HCT116 (cell line): Measurements from ENCODE around the gene TOLLIP. TPM values are rescaled to one million over a fixed set of nuclear protein-coding genes. Genes with fewer than 3 reads are reported as not detected.

ENCODE experiments used
- ATAC-seq: fragments of 200-7000 bp; cut with Tn5 transposase; 2 replicates; pipeline ENCODE4 v1.9.1; 2020; ENCODE audit warnings: mild to moderate bottlenecking, moderate library complexity
- BruUV-seq: library from RNA; stranded (reverse); fragments of 400-500 nt; replicated peaks from 2 replicates; lab custom pipeline; 2021; lab: Mats Ljungman, UMichigan
- CTCF ChIA-PET: fragments of 300-600 bp; sonication (Branson Sonifier 250); formaldehyde crosslinking; loops from one replicate; lab custom pipeline; 2021; ENCODE audit warnings: antibody characterized with exemption; lab: Charles Lee
- POLR2A ChIA-PET: fragments of 300-600, 350-600 bp; sonication (Branson Sonifier 250); formaldehyde crosslinking; loops from one replicate; lab custom pipeline; 2021; ENCODE audit warnings: antibody characterized with exemption; lab: Charles Lee
- RAD21 ChIA-PET, 2 experiments: fragments of 300-600 bp; sonication (Branson Sonifier 250); formaldehyde crosslinking; loops; one replicate each; lab custom pipeline; 2023; ENCODE audit warnings: low total read pairs in 2 of 2; ENCODE audit not compliant: uncharacterized antibody in 2 of 2, unreplicated experiment in 2 of 2, low non-redundant PET in 1 of 2; lab: Charles Lee
- DNase-seq: peaks from one replicate; pipeline ENCODE4 v3.0.0-alpha.2; 2010; ENCODE audit warnings: low read depth, low spot score
- H2AFZ ChIP-seq: fragments of 200-600 bp; shearing (Covaris generic), sonication (generic); 2 replicates; pipeline ENCODE4 v1.6.1; 2017; ENCODE audit warnings: low read depth, mixed run types, mixed read lengths, antibody characterized with exemption, low read length; ENCODE audit not compliant: poor library complexity, severe bottlenecking
- H3K27ac ChIP-seq: 2 replicates; pipeline ENCODE4 v1.5.1; 2012; ENCODE audit warnings: low read depth, low read length
- H3K27me3 ChIP-seq: fragments of 200-600 bp; sonication (generic); 2 replicates; pipeline ENCODE4 v1.6.1; 2016; ENCODE audit warnings: mixed run types, low read length, mixed read lengths; ENCODE audit not compliant: insufficient read depth
- H3K36me3 ChIP-seq, 2 experiments: fragments of 200-500 bp in 1 of 2; fragments of 200-600 bp in 1 of 2; sonication (Bioruptor generic) in 1 of 2; sonication (generic) in 1 of 2; 2 replicates each; pipeline versions ENCODE4 v1.5.1 to v1.6.1; 2014 to 2016; ENCODE audit warnings: low read length in 2 of 2, inconsistent platforms in 1 of 2, mixed read lengths in 1 of 2, mixed run types in 1 of 2; ENCODE audit not compliant: insufficient read depth in 2 of 2, control insufficient read depth in 1 of 2
- H3K4me1 ChIP-seq, 2 experiments: fragments of 200-600 bp in 1 of 2; sonication (generic) in 1 of 2; 2 replicates each; pipeline versions ENCODE4 v1.5.1 to v1.6.1; 2012 to 2017; ENCODE audit warnings: low read length in 2 of 2, inconsistent platforms in 1 of 2, mild to moderate bottlenecking in 1 of 2, mixed read lengths in 1 of 2, mixed run types in 1 of 2, moderate library complexity in 1 of 2; ENCODE audit not compliant: insufficient read depth in 2 of 2, control insufficient read depth in 1 of 2
- H3K4me2 ChIP-seq: fragments of 200-600 bp; sonication (generic); 2 replicates; pipeline ENCODE4 v1.6.1; 2017; ENCODE audit warnings: mixed run types, low read length, mixed read lengths
- H3K4me3 ChIP-seq, 2 experiments: fragments of 200-600 bp in 1 of 2; sonication (generic) in 1 of 2; replicated peaks in 1 of 2; 2 replicates each; pipeline ENCODE4 v1.5.1; 2011 to 2016; ENCODE audit warnings: low read length in 2 of 2, control low read depth in 1 of 2, low read depth in 1 of 2, mild to moderate bottlenecking in 1 of 2, mixed read lengths in 1 of 2, mixed run types in 1 of 2
- H3K79me2 ChIP-seq: fragments of 200-600 bp; sonication (generic); 2 replicates; pipeline ENCODE4 v1.6.1; 2017; ENCODE audit warnings: mild to moderate bottlenecking, mixed run types, low read length, moderate library complexity, mixed read lengths; ENCODE audit not compliant: insufficient read depth
- H3K9ac ChIP-seq: fragments of 200-600 bp; sonication (generic); 2 replicates; pipeline ENCODE4 v1.6.1; 2016; ENCODE audit warnings: low read length, mixed read lengths
- H3K9me2 ChIP-seq: fragments of 200-600 bp; sonication (generic), shearing (Covaris generic); 2 replicates; pipeline ENCODE4 v1.6.1; 2017; ENCODE audit warnings: mixed run types, mild to moderate bottlenecking, moderate library complexity; ENCODE audit not compliant: insufficient read depth
- H3K9me3 ChIP-seq, 2 experiments: fragments of 200-500 bp in 1 of 2; fragments of 200-600 bp in 1 of 2; sonication (Bioruptor generic) in 1 of 2; sonication (generic) in 1 of 2; 2 replicates each; pipeline ENCODE4 v1.6.1; 2014 to 2017; ENCODE audit warnings: low read length in 2 of 2, mixed read lengths in 2 of 2, inconsistent platforms in 1 of 2, low read depth in 1 of 2, mild to moderate bottlenecking in 1 of 2, mixed run types in 1 of 2, moderate library complexity in 1 of 2; ENCODE audit not compliant: control insufficient read depth in 1 of 2, insufficient read depth in 1 of 2
- H4K20me1 ChIP-seq: fragments of 200-600 bp; sonication (generic), shearing (Covaris generic); 2 replicates; pipeline ENCODE4 v1.6.1; 2017; ENCODE audit warnings: mixed run types, mild to moderate bottlenecking, moderate library complexity; ENCODE audit not compliant: insufficient read depth
- CEBPB ChIP-seq: IDR thresholded peaks from 2 replicates; pipeline ENCODE4 v1.6.1; 2012; ENCODE audit warnings: low read depth
- ELF1 ChIP-seq: IDR thresholded peaks from 2 replicates; pipeline ENCODE4 v1.6.1; 2012; ENCODE audit warnings: low read depth, borderline replicate concordance
- EZH2phosphoT487 ChIP-seq: fragments of 200-600 bp; IDR thresholded peaks from 2 replicates; pipeline ENCODE4 v1.6.1; 2018; ENCODE audit warnings: antibody characterized with exemption, borderline replicate concordance
- FOSL1 ChIP-seq: IDR thresholded peaks from 2 replicates; pipeline ENCODE4 v1.6.1; 2012; ENCODE audit warnings: low read depth
- JUND ChIP-seq: IDR thresholded peaks from 2 replicates; pipeline ENCODE4 v1.6.1; 2012
- POLR2AphosphoS5 ChIP-seq: IDR thresholded peaks from 2 replicates; pipeline ENCODE4 v1.6.1; 2011; ENCODE audit warnings: mild to moderate bottlenecking, low read depth, low read length, moderate library complexity
- RAD21 ChIP-seq: IDR thresholded peaks from 2 replicates; pipeline ENCODE4 v1.6.1; 2012; ENCODE audit warnings: low read depth, mild to moderate bottlenecking
- SIN3A ChIP-seq: IDR thresholded peaks from 2 replicates; pipeline ENCODE4 v1.6.1; 2012; ENCODE audit warnings: low read depth
- SP1 ChIP-seq: IDR thresholded peaks from 2 replicates; pipeline ENCODE4 v1.6.1; 2012; ENCODE audit warnings: low read depth
- SRF ChIP-seq: IDR thresholded peaks from 2 replicates; pipeline ENCODE4 v1.6.1; 2012; ENCODE audit warnings: low read depth
- TCF7L2 ChIP-seq: IDR thresholded peaks from 2 replicates; pipeline ENCODE4 v1.7.0; 2011; ENCODE audit warnings: borderline replicate concordance, inconsistent platforms; ENCODE audit not compliant: insufficient read depth, insufficient read length; ENCODE audit errors: extremely low read depth
- YY1 ChIP-seq: IDR thresholded peaks from 2 replicates; pipeline ENCODE4 v1.6.1; 2011; ENCODE audit warnings: low read length, low read depth, moderate library complexity, mild to moderate bottlenecking; ENCODE audit not compliant: insufficient replicate concordance; ENCODE audit errors: extremely low read depth
- ZFX ChIP-seq: fragments of 450-650 bp; IDR thresholded peaks from 2 replicates; pipeline ENCODE4 v1.6.1; 2017
- ZNF274 ChIP-seq: fragments of 200-500 bp; sonication (Bioruptor generic); IDR thresholded peaks from 2 replicates; pipeline ENCODE4 v1.6.1; 2014; ENCODE audit warnings: mild to moderate bottlenecking, low read depth, low read length, inconsistent platforms
- intact Hi-C: fragments of 100-400 bp; cut with micrococcal nuclease; formaldehyde crosslinking; loops from 2 replicates; pipeline ENCODE4 v1.10.0; 2022
- total RNA-seq: library from RNA; stranded (reverse); gene quantifications from one replicate; pipeline ENCODE4 v1.2.1, GENCODE V29; 2021; ENCODE audit not compliant: unreplicated experiment
- TF ChIP-seq, protein P1 (sequence below), 3 experiments: fragments of 200-600 bp in 1 of 3; sonication (generic) in 1 of 3; IDR thresholded peaks in 2 of 3; conservative IDR thresholded peaks in 1 of 3; 2 replicates each; pipeline ENCODE4 v1.5.1; 2012 to 2017; ENCODE audit warnings: low read depth in 2 of 3, low read length in 2 of 3, antibody characterized with exemption in 1 of 3, borderline replicate concordance in 1 of 3, control low read depth in 1 of 3, mild to moderate bottlenecking in 1 of 3, mixed read lengths in 1 of 3, mixed run types in 1 of 3, moderate library complexity in 1 of 3; ENCODE audit not compliant: insufficient read depth in 1 of 3
- TF ChIP-seq, protein P2 (sequence below): IDR thresholded peaks from 2 replicates; pipeline ENCODE4 v1.6.1; 2011; ENCODE audit warnings: mild to moderate bottlenecking, low read length, moderate library complexity; ENCODE audit not compliant: insufficient replicate concordance; ENCODE audit errors: extremely low read depth

The TOLLIP gene
- total RNA-seq, 1 experiment from 2014 or later: 28.5 TPM

DNA sequence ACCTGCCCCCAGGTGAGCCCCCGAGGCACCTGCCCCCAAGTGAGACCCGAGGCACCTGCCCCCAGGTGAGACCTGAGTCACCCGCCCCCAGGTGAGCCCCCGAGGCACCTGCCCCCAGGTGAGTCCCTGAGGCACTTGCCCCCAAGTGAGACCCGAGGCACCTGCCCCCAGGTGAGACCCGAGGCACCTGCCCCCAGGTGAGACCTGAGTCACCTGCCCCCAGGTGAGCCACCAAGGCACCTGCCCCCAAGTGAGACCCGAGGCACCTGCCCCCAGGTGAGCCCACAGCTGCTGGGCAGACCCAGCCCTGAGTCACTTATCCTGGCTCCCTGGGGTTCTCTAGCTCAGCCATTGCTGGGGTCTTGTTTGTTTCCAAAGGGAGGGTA lies 50.4 kb downstream of the TOLLIP start:
- TF ChIP-seq ZFX (no peak), JUND (no peak), SP1 (no peak), ELF1 (no peak), ZNF274 (no peak), RAD21 (no peak), EZH2phosphoT487 (no peak), CEBPB (no peak), FOSL1 (no peak), TCF7L2 (no peak), SIN3A (no peak), SRF (no peak), YY1 (no peak), POLR2AphosphoS5 (no peak)
- TF ChIP-seq, protein P1, sequence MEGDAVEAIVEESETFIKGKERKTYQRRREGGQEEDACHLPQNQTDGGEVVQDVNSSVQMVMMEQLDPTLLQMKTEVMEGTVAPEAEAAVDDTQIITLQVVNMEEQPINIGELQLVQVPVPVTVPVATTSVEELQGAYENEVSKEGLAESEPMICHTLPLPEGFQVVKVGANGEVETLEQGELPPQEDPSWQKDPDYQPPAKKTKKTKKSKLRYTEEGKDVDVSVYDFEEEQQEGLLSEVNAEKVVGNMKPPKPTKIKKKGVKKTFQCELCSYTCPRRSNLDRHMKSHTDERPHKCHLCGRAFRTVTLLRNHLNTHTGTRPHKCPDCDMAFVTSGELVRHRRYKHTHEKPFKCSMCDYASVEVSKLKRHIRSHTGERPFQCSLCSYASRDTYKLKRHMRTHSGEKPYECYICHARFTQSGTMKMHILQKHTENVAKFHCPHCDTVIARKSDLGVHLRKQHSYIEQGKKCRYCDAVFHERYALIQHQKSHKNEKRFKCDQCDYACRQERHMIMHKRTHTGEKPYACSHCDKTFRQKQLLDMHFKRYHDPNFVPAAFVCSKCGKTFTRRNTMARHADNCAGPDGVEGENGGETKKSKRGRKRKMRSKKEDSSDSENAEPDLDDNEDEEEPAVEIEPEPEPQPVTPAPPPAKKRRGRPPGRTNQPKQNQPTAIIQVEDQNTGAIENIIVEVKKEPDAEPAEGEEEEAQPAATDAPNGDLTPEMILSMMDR (IDR thresholded peaks at IDR 0.05 in 2 of 3, conservative IDR thresholded peaks at IDR 0.05 in 1 of 3; ENCODE audit: borderline replicate concordance in 1 of 3, insufficient read depth in 1 of 3, low read depth in 2 of 3, low read length in 2 of 3): no peak
- TF ChIP-seq, protein P2, sequence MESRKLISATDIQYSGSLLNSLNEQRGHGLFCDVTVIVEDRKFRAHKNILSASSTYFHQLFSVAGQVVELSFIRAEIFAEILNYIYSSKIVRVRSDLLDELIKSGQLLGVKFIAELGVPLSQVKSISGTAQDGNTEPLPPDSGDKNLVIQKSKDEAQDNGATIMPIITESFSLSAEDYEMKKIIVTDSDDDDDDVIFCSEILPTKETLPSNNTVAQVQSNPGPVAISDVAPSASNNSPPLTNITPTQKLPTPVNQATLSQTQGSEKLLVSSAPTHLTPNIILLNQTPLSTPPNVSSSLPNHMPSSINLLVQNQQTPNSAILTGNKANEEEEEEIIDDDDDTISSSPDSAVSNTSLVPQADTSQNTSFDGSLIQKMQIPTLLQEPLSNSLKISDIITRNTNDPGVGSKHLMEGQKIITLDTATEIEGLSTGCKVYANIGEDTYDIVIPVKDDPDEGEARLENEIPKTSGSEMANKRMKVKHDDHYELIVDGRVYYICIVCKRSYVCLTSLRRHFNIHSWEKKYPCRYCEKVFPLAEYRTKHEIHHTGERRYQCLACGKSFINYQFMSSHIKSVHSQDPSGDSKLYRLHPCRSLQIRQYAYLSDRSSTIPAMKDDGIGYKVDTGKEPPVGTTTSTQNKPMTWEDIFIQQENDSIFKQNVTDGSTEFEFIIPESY: no peak
- intact Hi-C loops: no loop called here
- H3K4me1 ChIP-seq: peaks cover 13 to 32% of the 10 kb centered on the region in 2 experiments; a peak in 3 of 4 replicates
- no peaks in the 10 kb centered on the region for H3K9me2 ChIP-seq
- H3K4me3 ChIP-seq: no peak overlapping the region
- ATAC-seq (no peak), DNase-seq (no peak)
- no peaks in the 10 kb centered on the region for H3K27me3 ChIP-seq
- ChIA-PET POLR2A (no interaction called here), CTCF (no interaction called here), RAD21 (no interaction called here)
- H3K4me2 ChIP-seq: no peak overlapping the region
- H3K27ac ChIP-seq: no peak overlapping the region
- no peaks in the 10 kb centered on the region for H3K36me3 ChIP-seq
- H3K9ac ChIP-seq: no peak overlapping the region
- no peaks in the 10 kb centered on the region for H4K20me1 ChIP-seq
- no peaks in the 10 kb centered on the region for H3K79me2 ChIP-seq
- no peaks in the 10 kb centered on the region for H3K9me3 ChIP-seq
- no TSS peak for BruUV-seq
- H2AFZ ChIP-seq: no peak overlapping the region
